Adipose tissue (tissue), 3 donors: ENCODE data around the gene GOLGA8H. TPM values are rescaled to one million over a fixed set of nuclear protein-coding genes. Genes with fewer than 3 reads are reported as not detected.
"Not testable (repeated sequence)": the region's sequence is repeated elsewhere in the genome, so short reads cannot be mapped to it uniquely, and the experiment has no call there.

ENCODE experiments used
- H3K27ac ChIP-seq: one replicate; pipeline ENCODE4 v1.5.1; 2013; ENCODE audit warnings: low read depth, low read length
- WGBS, 3 donors: extraction: QIAGEN DNeasy Blood & Tissue Kit; methylation state at CpG; one replicate each; pipeline ENCODE4 v1.1.7; 2013; 5-methylcytosine and 5-hydroxymethylcytosine counted together
- polyA plus RNA-seq, 3 donors: library from polyadenylated mRNA; stranded (reverse); fragments of 200-250 nt; gene quantifications; one replicate each; pipeline ENCODE4 v1.2.3, GENCODE V29; 2013
- donor health status: healthy with polysubstance abuse.
- donor health status: Bipolar disorder and iron deficiency.
- donor health status: healthy.

Gene GOLGA8H
- polyA plus RNA-seq: 1 to 10 TPM in 2 of 3 donors, under 1 TPM in 1; 0.89 to 2.1 (median 1.7) TPM

GRCh38 chr15:30603796-30604195 lies at the start of gene GOLGA8H:
GOLGA8H (plus strand) TSS chr15:30604028; CDS start chr15:30604126, 98 bp downstream.
- 92 to 97% (median 97%) methylated on average over 3 to 6 of the region's 8 CpGs for WGBS, 3 donors
- H3K27ac ChIP-seq: not testable (repeated sequence)

GRCh38 chr15:30566949-30567348 lies 36.9 kb upstream of the GOLGA8H start:
- 15% methylated on average over 3 of the region's 6 CpGs; no CpG with 5 or more reads in 2 of the 3 donors for WGBS, 3 donors
- not testable (repeated sequence) for H3K27ac ChIP-seq

GRCh38 chr15:30573012-30573491 lies 30.8 kb upstream of the GOLGA8H start:
- WGBS, 3 donors: no CpG with 5 or more reads among the region's 38 CpGs
- H3K27ac ChIP-seq: not testable (repeated sequence)

GRCh38 chr15:30579394-30579970 lies 24.3 kb upstream of the GOLGA8H start:
- not testable (repeated sequence) for H3K27ac ChIP-seq
- no CpG with 5 or more reads among the region's 6 CpGs for WGBS, 3 donors

GRCh38 chr15:30580716-30581115 lies 23.1 kb upstream of the GOLGA8H start:
- WGBS, 3 donors: no CpG with 5 or more reads among the region's 4 CpGs
- not testable (repeated sequence) for H3K27ac ChIP-seq

GRCh38 chr15:30598953-30599352 lies 4.9 kb upstream of the GOLGA8H start:
- 7 to 20% (median 9%) methylated on average over 2 of the region's 2 CpGs for WGBS, 3 donors
- H3K27ac ChIP-seq: not testable (repeated sequence)

GRCh38 chr15:30612271-30612670 lies 8.4 kb downstream of the GOLGA8H start:
- H3K27ac ChIP-seq: not testable (repeated sequence)
- WGBS, 3 donors: no CpG with 5 or more reads among the region's 6 CpGs

- H3K27ac ChIP-seq: not testable (repeated sequence)
- WGBS, 3 donors: 0 to 6% (median 0%) methylated on average over 2 of the region's 3 CpGs
Observed at GRCh38 chr15:30621342-30621741, 17.5 kb downstream of the GOLGA8H start.

GRCh38 chr15:30625436-30626193 lies 21.8 kb downstream of the GOLGA8H start, which contains the start of gene ARHGAP11B:
ARHGAP11B (plus strand) TSS chr15:30626128.
- not testable (repeated sequence) for H3K27ac ChIP-seq
- 0% methylated on average over 34 to 35 of the region's 35 CpGs for WGBS, 3 donors

- not testable (repeated sequence) for H3K27ac ChIP-seq
- 0 to 4% (median 1%) methylated on average over 9 to 14 of the region's 22 CpGs for WGBS, 3 donors
Observed at GRCh38 chr15:30626194-30626565, 22.4 kb downstream of the GOLGA8H start.

- 0% methylated on average over 10 to 14 of the region's 20 CpGs for WGBS, 3 donors
- not testable (repeated sequence) for H3K27ac ChIP-seq
Observed at GRCh38 chr15:30626632-30627031, 22.8 kb downstream of the GOLGA8H start.

GRCh38 chr15:30650012-30650929 lies 46.4 kb downstream of the GOLGA8H start:
- no peak overlapping the region for H3K27ac ChIP-seq
- WGBS, 3 donors: 74 to 95% (median 77%) methylated on average over 5 of the region's 5 CpGs

- WGBS, 3 donors: 65 to 89% (median 84%) methylated on average over 1 of the region's 1 CpG
- not testable (repeated sequence) for H3K27ac ChIP-seq
Observed at GRCh38 chr15:30661154-30661553, 57.3 kb downstream of the GOLGA8H start.

Other genes with a start within 250 kb of the GOLGA8H start
- 1 to 10 TPM in 1 of 3 donors, under 1 TPM in 2; 0.67 to 1.4 (median 0.92) TPM for gene CHRFAM7A, start 210.5 kb upstream of the GOLGA8H start, polyA plus RNA-seq
- gene GOLGA8R, start 189.8 kb upstream of the GOLGA8H start, polyA plus RNA-seq: 1 to 10 TPM in 2 of 3 donors, under 1 TPM in 1; 0.86 to 4.4 (median 2.9) TPM
- 1 to 10 TPM in 1 of 3 donors, under 1 TPM in 2; 0.45 to 1.6 (median 0.54) TPM for gene GOLGA8Q, start 52.0 kb upstream of the GOLGA8H start, polyA plus RNA-seq